SK-N-SH (cell line): ENCODE measurements around the gene KCNV2. TPM values are rescaled to one million over a fixed set of nuclear protein-coding genes. Genes with fewer than 3 reads are reported as not detected.

Experiments
- CTCF ChIA-PET: fragments of 300-600, 350-600 bp; formaldehyde crosslinking; extraction: SDS; loops from one replicate; lab custom pipeline; 2021; lab: Yijun Ruan, JAX
- POLR2A ChIA-PET: fragments of 350-600 bp; sonication (Branson Sonifier 250); formaldehyde crosslinking; extraction: SDS; loops from one replicate; lab custom pipeline; 2020; ENCODE audit warnings: antibody characterized with exemption, inconsistent platforms; lab: Yijun Ruan, JAX
- DNase-seq: peaks from one replicate; pipeline ENCODE4 v3.0.0; 2012
- H2AFZ ChIP-seq: fragments of 200-600 bp; sonication (generic); 2 replicates; pipeline ENCODE4 v1.8.1; 2016; ENCODE audit warnings: antibody characterized with exemption, mild to moderate bottlenecking, low read depth
- H3F3A ChIP-seq: fragments of 200-600 bp; sonication (generic); replicated peaks from 2 replicates; pipeline ENCODE3; 2016; ENCODE audit warnings: antibody characterized with exemption, mild to moderate bottlenecking; ENCODE audit not compliant: insufficient read depth
- H3K27ac ChIP-seq, 2 experiments: fragments of 200-500 bp in 1 of 2; fragments of 200-600 bp in 1 of 2; sonication (Bioruptor generic) in 1 of 2; sonication (generic), shearing (Covaris generic) in 1 of 2; 2 replicates each; pipeline versions ENCODE4 v1.5.1 to v1.6.1; 2014 to 2016; ENCODE audit warnings: low read depth in 2 of 2, inconsistent platforms in 1 of 2, low read length in 1 of 2, mild to moderate bottlenecking in 1 of 2, mixed read lengths in 1 of 2
- H3K27me3 ChIP-seq: fragments of 200-600 bp; sonication (generic), shearing (Covaris generic); 2 replicates; pipeline ENCODE4 v1.6.1; 2016; ENCODE audit warnings: mixed run types; ENCODE audit not compliant: insufficient read depth
- H3K36me3 ChIP-seq, 2 experiments: fragments of 200-500 bp in 1 of 2; fragments of 200-600 bp in 1 of 2; sonication (Bioruptor generic) in 1 of 2; sonication (generic) in 1 of 2; replicated peaks in 1 of 2; 2 replicates each; pipeline versions ENCODE3 to v1.5.1; 2014 to 2016; ENCODE audit warnings: low read length in 1 of 2, mild to moderate bottlenecking in 1 of 2; ENCODE audit not compliant: insufficient read depth in 2 of 2, control insufficient read depth in 1 of 2
- H3K4me1 ChIP-seq, 2 experiments: fragments of 200-500 bp in 1 of 2; fragments of 200-600 bp in 1 of 2; sonication (Bioruptor generic) in 1 of 2; sonication (generic), shearing (Covaris generic) in 1 of 2; 2 replicates each; pipeline versions ENCODE4 v1.5.1 to v1.6.1; 2014 to 2016; ENCODE audit warnings: low read depth in 1 of 2, low read length in 1 of 2, mixed run types in 1 of 2; ENCODE audit not compliant: insufficient read depth in 2 of 2, control insufficient read depth in 1 of 2
- H3K4me2 ChIP-seq: fragments of 200-600 bp; sonication (generic), shearing (Covaris generic); 2 replicates; pipeline ENCODE4 v1.6.1; 2017; ENCODE audit warnings: mixed run types
- H3K4me3 ChIP-seq, 2 experiments: fragments of 200-500 bp in 1 of 2; fragments of 200-600 bp in 1 of 2; sonication (Bioruptor generic) in 1 of 2; sonication (generic), shearing (Covaris generic) in 1 of 2; 2 replicates each; pipeline versions ENCODE4 v1.5.1 to v1.8.1; 2014 to 2016; ENCODE audit warnings: low read depth in 2 of 2, inconsistent platforms in 1 of 2, low read length in 1 of 2, mild to moderate bottlenecking in 1 of 2, mixed read lengths in 1 of 2, moderate library complexity in 1 of 2
- H3K79me2 ChIP-seq: fragments of 200-600 bp; sonication (generic); 2 replicates; pipeline ENCODE4 v1.8.1; 2017; ENCODE audit warnings: mild to moderate bottlenecking; ENCODE audit not compliant: insufficient read depth
- H3K9ac ChIP-seq: fragments of 200-600 bp; sonication (generic); 2 replicates; pipeline ENCODE4 v1.6.1; 2017; ENCODE audit warnings: mixed run types
- H3K9me2 ChIP-seq: fragments of 200-600 bp; sonication (generic); 2 replicates; pipeline ENCODE4 v1.6.1; 2017; ENCODE audit warnings: mixed run types
- H3K9me3 ChIP-seq: fragments of 200-600 bp; sonication (generic); 2 replicates; pipeline ENCODE4 v1.6.1; 2017; ENCODE audit warnings: mixed run types, mild to moderate bottlenecking, moderate library complexity
- H4K20me1 ChIP-seq: fragments of 200-600 bp; sonication (generic); 2 replicates; pipeline ENCODE4 v1.6.1; 2017; ENCODE audit warnings: mild to moderate bottlenecking, mixed run types; ENCODE audit not compliant: insufficient read depth
- EP300 ChIP-seq, 2 experiments: IDR thresholded peaks; 2 replicates each; pipeline versions ENCODE4 v1.4.0 to v1.6.1; 2012; ENCODE audit warnings: borderline replicate concordance in 1 of 2, low read depth in 1 of 2, low read length in 1 of 2
- FOSL2 ChIP-seq: IDR thresholded peaks from 2 replicates; pipeline ENCODE4 v1.4.0; 2012; ENCODE audit warnings: low read depth, mild to moderate bottlenecking, moderate library complexity, borderline replicate concordance
- FOXJ3 ChIP-seq: sonication (generic); formaldehyde crosslinking; IDR thresholded peaks from 2 replicates; pipeline ENCODE4 v1.5.1; 2020; ENCODE audit warnings: mild to moderate bottlenecking, missing genetic modification reagents
- FOXM1 ChIP-seq: IDR thresholded peaks from 2 replicates; pipeline ENCODE4 v1.4.0; 2012; ENCODE audit warnings: low read depth, mild to moderate bottlenecking
- JUND ChIP-seq: IDR thresholded peaks from 2 replicates; pipeline ENCODE4 v1.4.0; 2012
- MEF2A ChIP-seq: IDR thresholded peaks from 2 replicates; pipeline ENCODE4 v1.4.0; 2012; ENCODE audit warnings: low read depth, borderline replicate concordance
- POLR2AphosphoS5 ChIP-seq: IDR thresholded peaks from 2 replicates; pipeline ENCODE4 v1.6.1; 2012; ENCODE audit warnings: low read depth, low read length
- RCOR1 ChIP-seq: fragments of 150-350 bp; IDR thresholded peaks from 2 replicates; pipeline ENCODE4 v1.6.1; 2017; ENCODE audit warnings: antibody characterized with exemption, low read length
- RXRA ChIP-seq: IDR thresholded peaks from 2 replicates; pipeline ENCODE4 v1.4.0; 2012; ENCODE audit warnings: low read depth, mild to moderate bottlenecking, borderline replicate concordance
- SMC3 ChIP-seq: IDR thresholded peaks from 2 replicates; pipeline ENCODE4 v1.6.1; 2012; ENCODE audit warnings: low read depth, low read length, improper control_type of control experiment
- WGBS: methylation state at CpG from one replicate; pipeline ENCODE4 v1.1.6; 2017; ENCODE audit warnings: low lambda C conversion rate; 5-methylcytosine and 5-hydroxymethylcytosine counted together
- polyA plus RNA-seq, 3 experiments: library from polyadenylated mRNA; depleted of rRNA; stranded (reverse); fragments of >200 nt; gene quantifications; 2 replicates each; pipeline ENCODE4 v1.2.3, GENCODE V29; 2012
- TF ChIP-seq, protein P1 (sequence below): fragments of 200-600 bp; sonication (generic); IDR thresholded peaks from 2 replicates; pipeline ENCODE4 v1.6.1; 2017; ENCODE audit warnings: antibody characterized with exemption, mild to moderate bottlenecking, moderate library complexity
- TF ChIP-seq, protein P2 (sequence below): fragments of 150-350 bp; IDR thresholded peaks from 2 replicates; pipeline ENCODE4 v1.6.1; 2016; ENCODE audit warnings: mild to moderate bottlenecking, low read depth, low read length
- TF ChIP-seq, protein P3 (sequence below): IDR thresholded peaks from 2 replicates; pipeline ENCODE4 v1.6.1; 2012; ENCODE audit warnings: mild to moderate bottlenecking, low read depth, low read length, moderate library complexity

KCNV2 gene
- polyA plus RNA-seq, 1 of the 3 experiments (the other 2 are of a cell fraction), result not detected

DNA sequence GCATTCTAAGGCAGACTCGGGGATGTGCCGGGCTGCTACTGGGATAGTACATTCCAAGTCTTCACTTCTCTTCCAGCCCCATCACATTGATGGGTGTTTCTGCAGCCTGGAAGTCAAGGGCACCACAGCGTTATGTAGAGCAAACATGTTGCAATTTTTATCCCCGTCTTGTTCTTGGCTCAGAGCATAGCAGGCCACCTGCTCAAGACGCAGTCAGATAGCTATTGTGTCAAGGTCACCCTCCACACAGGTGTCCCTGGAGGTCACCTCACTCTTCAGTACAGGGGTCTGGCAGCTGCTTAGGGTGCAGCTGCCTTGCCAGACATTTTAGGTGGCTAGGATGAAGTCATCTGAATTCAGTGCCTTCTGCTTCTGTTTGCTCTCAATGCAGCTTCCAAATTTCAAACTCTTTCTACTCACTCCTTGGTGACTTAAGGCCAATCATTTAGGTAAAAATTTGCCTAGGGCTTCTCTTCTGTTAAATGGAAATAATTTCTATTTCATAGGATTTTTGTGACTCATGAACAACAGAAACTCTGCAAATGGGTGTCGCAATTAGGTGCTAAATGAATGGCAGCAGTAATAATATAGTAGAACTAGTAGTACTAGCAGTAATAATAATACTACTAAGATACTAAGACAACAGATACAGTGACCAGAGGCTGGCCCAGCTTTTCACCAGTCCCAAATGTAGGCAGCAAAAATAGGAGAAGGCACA, 24.3 kb downstream of the KCNV2 start:
- H3K79me2 ChIP-seq, result no peaks in the 10 kb centered on the region
- H3F3A ChIP-seq, result no peaks in the 10 kb centered on the region
- TF ChIP-seq EP300 (IDR thresholded peaks at IDR 0.05; ENCODE audit: borderline replicate concordance in 1 of 2, low read depth in 1 of 2, low read length in 1 of 2) (no peak), RCOR1 (no peak), FOXJ3 (no peak), SMC3 (no peak), RXRA (no peak), JUND (no peak), MEF2A (no peak), FOSL2 (no peak), FOXM1 (no peak), POLR2AphosphoS5 (no peak)
- TF ChIP-seq, protein P1, sequence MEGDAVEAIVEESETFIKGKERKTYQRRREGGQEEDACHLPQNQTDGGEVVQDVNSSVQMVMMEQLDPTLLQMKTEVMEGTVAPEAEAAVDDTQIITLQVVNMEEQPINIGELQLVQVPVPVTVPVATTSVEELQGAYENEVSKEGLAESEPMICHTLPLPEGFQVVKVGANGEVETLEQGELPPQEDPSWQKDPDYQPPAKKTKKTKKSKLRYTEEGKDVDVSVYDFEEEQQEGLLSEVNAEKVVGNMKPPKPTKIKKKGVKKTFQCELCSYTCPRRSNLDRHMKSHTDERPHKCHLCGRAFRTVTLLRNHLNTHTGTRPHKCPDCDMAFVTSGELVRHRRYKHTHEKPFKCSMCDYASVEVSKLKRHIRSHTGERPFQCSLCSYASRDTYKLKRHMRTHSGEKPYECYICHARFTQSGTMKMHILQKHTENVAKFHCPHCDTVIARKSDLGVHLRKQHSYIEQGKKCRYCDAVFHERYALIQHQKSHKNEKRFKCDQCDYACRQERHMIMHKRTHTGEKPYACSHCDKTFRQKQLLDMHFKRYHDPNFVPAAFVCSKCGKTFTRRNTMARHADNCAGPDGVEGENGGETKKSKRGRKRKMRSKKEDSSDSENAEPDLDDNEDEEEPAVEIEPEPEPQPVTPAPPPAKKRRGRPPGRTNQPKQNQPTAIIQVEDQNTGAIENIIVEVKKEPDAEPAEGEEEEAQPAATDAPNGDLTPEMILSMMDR, result no peak
- TF ChIP-seq, protein P2, sequence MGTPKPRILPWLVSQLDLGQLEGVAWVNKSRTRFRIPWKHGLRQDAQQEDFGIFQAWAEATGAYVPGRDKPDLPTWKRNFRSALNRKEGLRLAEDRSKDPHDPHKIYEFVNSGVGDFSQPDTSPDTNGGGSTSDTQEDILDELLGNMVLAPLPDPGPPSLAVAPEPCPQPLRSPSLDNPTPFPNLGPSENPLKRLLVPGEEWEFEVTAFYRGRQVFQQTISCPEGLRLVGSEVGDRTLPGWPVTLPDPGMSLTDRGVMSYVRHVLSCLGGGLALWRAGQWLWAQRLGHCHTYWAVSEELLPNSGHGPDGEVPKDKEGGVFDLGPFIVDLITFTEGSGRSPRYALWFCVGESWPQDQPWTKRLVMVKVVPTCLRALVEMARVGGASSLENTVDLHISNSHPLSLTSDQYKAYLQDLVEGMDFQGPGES, result no peak
- TF ChIP-seq, protein P3, sequence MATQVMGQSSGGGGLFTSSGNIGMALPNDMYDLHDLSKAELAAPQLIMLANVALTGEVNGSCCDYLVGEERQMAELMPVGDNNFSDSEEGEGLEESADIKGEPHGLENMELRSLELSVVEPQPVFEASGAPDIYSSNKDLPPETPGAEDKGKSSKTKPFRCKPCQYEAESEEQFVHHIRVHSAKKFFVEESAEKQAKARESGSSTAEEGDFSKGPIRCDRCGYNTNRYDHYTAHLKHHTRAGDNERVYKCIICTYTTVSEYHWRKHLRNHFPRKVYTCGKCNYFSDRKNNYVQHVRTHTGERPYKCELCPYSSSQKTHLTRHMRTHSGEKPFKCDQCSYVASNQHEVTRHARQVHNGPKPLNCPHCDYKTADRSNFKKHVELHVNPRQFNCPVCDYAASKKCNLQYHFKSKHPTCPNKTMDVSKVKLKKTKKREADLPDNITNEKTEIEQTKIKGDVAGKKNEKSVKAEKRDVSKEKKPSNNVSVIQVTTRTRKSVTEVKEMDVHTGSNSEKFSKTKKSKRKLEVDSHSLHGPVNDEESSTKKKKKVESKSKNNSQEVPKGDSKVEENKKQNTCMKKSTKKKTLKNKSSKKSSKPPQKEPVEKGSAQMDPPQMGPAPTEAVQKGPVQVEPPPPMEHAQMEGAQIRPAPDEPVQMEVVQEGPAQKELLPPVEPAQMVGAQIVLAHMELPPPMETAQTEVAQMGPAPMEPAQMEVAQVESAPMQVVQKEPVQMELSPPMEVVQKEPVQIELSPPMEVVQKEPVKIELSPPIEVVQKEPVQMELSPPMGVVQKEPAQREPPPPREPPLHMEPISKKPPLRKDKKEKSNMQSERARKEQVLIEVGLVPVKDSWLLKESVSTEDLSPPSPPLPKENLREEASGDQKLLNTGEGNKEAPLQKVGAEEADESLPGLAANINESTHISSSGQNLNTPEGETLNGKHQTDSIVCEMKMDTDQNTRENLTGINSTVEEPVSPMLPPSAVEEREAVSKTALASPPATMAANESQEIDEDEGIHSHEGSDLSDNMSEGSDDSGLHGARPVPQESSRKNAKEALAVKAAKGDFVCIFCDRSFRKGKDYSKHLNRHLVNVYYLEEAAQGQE, result no peak
- no peaks in the 10 kb centered on the region for H3K9me3 ChIP-seq
- WGBS, result 96% methylated on average over 6 of the region's 6 CpGs
- H3K27me3 ChIP-seq, result no peaks in the 10 kb centered on the region
- no peak overlapping the region for H3K9ac ChIP-seq
- no peaks in the 10 kb centered on the region for H4K20me1 ChIP-seq
- no peak overlapping the region for H2AFZ ChIP-seq
- H3K4me3 ChIP-seq, result no peak overlapping the region
- no peak overlapping the region for H3K27ac ChIP-seq
- H3K4me2 ChIP-seq, result no peak overlapping the region
- H3K4me1 ChIP-seq, result peaks cover 0 to 10% of the 10 kb centered on the region in 2 experiments; a peak in 2 of 4 replicates
- peaks cover 0 to 6% of the 10 kb centered on the region in 2 experiments for H3K36me3 ChIP-seq
- H3K9me2 ChIP-seq, result no peaks in the 10 kb centered on the region
- POLR2A ChIA-PET, result no interaction called here
- no peak for DNase-seq
- CTCF ChIA-PET, result interaction anchor here (3.2 kb wide), 1 partner anchor 13 kb away, joined by 30 read pairs; no protein-coding TSS in a partner anchor
